Activated naive CD8-positive, alpha-beta T cell treated with anti-CD3 and anti-CD28 coated beads for 36 hours (primary cell): Measurements from ENCODE around the gene LHX6. TPM values are rescaled to one million over a fixed set of nuclear protein-coding genes. Genes with fewer than 3 reads are reported as not detected.

Source experiments
- DNase-seq: peaks from one replicate; pipeline ENCODE4 v3.0.0; 2021
- H3K27ac Mint-ChIP-seq: one replicate; pipeline ENCODE4 v1.8.0; 2022; ENCODE audit warnings: mild to moderate bottlenecking, moderate library complexity, mixed read lengths
- H3K27me3 Mint-ChIP-seq: one replicate; pipeline ENCODE4 v1.8.0; 2022; ENCODE audit warnings: mild to moderate bottlenecking, mixed read lengths
- H3K36me3 Mint-ChIP-seq: one replicate; pipeline ENCODE4 v1.8.0; 2021; ENCODE audit warnings: mild to moderate bottlenecking, mixed read lengths
- H3K4me1 Mint-ChIP-seq: one replicate; pipeline ENCODE4 v1.8.0; 2021; ENCODE audit warnings: mixed read lengths
- H3K4me3 Mint-ChIP-seq: one replicate; pipeline ENCODE4 v1.8.0; 2022; ENCODE audit warnings: mild to moderate bottlenecking, moderate library complexity, mixed read lengths
- H3K9me3 Mint-ChIP-seq: one replicate; pipeline ENCODE4 v1.8.0; 2022; ENCODE audit warnings: mixed read lengths
- total RNA-seq, 2 experiments: library from RNA; stranded (reverse); gene quantifications; one replicate each; pipeline ENCODE4 v1.2.3, GENCODE V29; 2021

LHX6 gene
- total RNA-seq, 2 experiments from 2014 or later = 0.12 to 0.16 TPM

DNA sequence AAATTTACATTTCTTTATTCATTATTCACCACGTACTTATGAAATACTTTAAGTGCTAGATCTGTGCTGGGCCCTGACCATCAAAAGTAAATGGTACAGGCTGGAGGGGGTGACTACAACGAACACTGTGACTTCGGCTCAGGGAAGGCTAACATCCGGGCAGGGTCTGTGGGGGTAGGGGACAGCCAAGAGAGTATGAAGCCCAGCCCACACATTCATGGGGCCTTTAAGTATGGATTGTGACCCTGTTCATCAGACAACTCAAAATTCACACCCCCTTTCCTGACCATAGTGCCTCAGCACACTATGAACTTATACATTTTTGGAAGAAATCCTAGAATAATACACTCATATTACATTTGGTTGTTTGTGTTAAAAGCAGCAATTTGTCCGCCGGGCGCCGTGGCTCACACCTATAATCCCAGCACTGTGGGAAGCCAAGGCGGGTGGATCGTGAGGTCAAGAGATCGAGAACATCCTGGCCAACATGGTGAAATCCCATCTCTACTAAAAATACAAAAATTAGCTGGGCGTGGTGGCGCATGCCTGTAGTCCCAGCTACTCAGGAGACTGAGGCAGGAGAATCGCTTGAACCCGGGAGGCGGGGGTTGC is 35.7 kb downstream of the LHX6 start:
- Mint-ChIP-seq H3K4me1 (no peaks in the 10 kb centered on the region), H3K36me3 (no peaks in the 10 kb centered on the region), H3K27me3 (no peaks in the 10 kb centered on the region), H3K4me3 (no peak overlapping the region), H3K9me3 (no peaks in the 10 kb centered on the region), H3K27ac (no peak overlapping the region)
- no peak for DNase-seq

DNA sequence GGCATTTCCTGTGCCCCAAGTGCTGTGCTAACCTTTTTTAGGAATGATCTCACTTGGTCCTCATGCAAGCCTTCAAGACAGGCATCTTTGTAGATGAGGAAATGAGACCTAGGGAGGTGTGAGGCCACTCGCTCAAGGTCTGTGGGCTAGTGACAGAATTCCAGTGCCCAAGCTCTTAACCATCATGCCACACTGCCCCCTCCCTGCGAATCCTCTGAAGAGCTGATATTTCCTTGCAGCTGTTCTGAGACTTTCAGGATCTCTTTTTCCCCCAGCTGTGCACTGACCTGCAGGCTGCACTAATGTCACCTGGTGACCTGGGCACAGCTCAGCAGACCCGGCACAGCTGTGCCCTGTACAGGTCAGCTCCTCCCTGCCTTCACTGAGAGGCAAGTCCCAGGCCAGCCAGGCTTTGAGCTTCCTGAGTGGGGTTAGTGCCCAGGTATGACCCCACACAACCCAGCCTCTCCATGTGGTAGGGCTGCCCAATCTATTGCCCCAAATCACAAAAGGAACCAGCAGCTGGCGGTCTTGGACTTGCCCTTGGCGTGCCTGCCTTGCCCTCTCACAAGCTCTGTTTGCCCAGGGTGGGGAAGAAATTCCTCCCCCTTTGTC is 36.4 kb downstream of the LHX6 start:
- Mint-ChIP-seq H3K9me3 (no peaks in the 10 kb centered on the region), H3K4me1 (no peaks in the 10 kb centered on the region), H3K36me3 (no peaks in the 10 kb centered on the region), H3K4me3 (no peak overlapping the region), H3K27me3 (no peaks in the 10 kb centered on the region), H3K27ac (no peak overlapping the region)
- no peak for DNase-seq

DNA sequence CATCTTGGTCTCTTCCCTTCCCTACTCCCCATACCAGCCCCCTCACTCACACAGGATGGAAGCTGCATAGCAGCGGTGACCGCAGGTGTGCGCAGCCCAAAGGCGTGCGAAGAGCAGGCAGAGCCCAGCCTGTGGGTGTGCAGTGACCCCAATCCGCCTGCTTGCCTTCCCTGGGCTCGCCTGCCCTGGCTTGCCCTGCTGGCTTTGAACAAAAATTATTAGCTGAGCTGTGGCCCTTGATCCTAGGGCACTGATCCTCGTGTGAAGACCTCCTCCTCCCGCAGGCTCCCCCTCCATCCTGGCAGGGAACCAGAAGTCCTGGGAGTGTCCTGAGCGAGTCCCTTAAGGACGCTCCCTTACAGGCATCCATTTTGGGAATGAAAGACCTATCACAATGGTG is 37.2 kb downstream of the LHX6 start:
- no peaks in the 10 kb centered on the region for H3K36me3 Mint-ChIP-seq
- DNase-seq = no peak
- no peak overlapping the region for H3K4me3 Mint-ChIP-seq
- H3K9me3 Mint-ChIP-seq = no peaks in the 10 kb centered on the region
- H3K27me3 Mint-ChIP-seq = no peaks in the 10 kb centered on the region
- H3K27ac Mint-ChIP-seq = no peak overlapping the region
- H3K4me1 Mint-ChIP-seq = no peaks in the 10 kb centered on the region

DNA sequence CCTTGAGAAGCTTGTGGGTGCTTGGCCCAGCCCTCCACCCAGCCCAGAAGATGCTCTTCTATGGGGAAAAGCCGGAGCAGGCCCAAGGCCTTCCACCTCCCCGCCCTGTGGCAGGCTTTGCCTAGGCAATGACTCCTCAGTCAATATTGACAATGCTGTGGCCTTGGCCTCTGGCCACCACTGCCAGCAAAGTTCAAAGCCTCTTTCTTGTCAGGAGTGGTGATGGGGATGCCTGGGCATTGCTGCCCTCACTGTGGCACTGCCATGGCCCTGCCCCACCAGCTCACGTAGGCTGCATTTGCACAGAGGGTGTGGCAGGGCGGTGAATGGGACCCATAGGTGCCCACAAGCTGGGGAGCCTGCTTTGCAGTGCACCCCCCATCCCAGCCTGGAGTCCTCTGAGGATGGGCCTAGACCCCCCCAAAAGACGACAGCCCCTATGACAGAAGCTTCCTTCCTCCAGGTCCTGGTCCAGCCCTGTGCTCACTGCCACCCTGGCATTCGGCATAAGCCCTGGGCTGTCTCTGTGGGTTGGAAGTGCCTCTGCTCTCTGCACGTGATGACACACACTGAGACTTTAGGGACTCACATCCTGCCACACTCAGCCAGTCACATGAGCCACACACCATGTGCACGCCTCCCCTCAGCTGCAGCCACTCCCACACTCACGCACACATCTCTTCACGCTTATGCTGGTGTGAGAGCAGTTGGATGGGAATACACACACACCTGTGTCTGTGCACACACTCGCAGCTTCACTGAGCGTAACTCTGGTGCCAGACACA is 38.0 kb downstream of the LHX6 start:
- H3K9me3 Mint-ChIP-seq = no peaks in the 10 kb centered on the region
- no peaks in the 10 kb centered on the region for H3K27me3 Mint-ChIP-seq
- no peaks in the 10 kb centered on the region for H3K36me3 Mint-ChIP-seq
- H3K4me3 Mint-ChIP-seq = no peak overlapping the region
- no peak overlapping the region for H3K27ac Mint-ChIP-seq
- no peaks in the 10 kb centered on the region for H3K4me1 Mint-ChIP-seq
- no peak for DNase-seq

DNA sequence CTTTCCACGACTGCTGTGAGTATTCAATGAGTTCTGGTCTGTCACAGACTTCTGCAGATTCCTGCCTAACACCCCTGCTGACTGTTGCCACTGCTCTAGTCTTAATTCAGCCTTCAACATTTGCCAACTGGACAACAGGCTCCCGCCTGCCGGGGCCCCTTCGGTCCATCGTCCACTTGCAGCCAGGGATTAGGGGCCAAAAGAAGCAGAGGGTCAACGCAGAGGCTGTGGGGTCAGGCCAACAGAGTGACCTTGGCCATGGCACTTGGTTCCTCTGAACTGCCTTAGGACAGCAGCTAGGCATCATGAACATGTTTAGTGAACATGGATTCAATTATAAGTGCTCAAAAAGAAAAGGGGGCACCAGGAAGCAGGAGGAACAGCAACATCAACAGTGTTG is 40.4 kb downstream of the LHX6 start:
- H3K4me1 Mint-ChIP-seq = no peaks in the 10 kb centered on the region
- H3K4me3 Mint-ChIP-seq = no peak overlapping the region
- no peak overlapping the region for H3K27ac Mint-ChIP-seq
- H3K36me3 Mint-ChIP-seq = no peaks in the 10 kb centered on the region
- DNase-seq = no peak
- H3K9me3 Mint-ChIP-seq = no peaks in the 10 kb centered on the region
- peaks cover under 1% of the 10 kb centered on the region for H3K27me3 Mint-ChIP-seq

DNA sequence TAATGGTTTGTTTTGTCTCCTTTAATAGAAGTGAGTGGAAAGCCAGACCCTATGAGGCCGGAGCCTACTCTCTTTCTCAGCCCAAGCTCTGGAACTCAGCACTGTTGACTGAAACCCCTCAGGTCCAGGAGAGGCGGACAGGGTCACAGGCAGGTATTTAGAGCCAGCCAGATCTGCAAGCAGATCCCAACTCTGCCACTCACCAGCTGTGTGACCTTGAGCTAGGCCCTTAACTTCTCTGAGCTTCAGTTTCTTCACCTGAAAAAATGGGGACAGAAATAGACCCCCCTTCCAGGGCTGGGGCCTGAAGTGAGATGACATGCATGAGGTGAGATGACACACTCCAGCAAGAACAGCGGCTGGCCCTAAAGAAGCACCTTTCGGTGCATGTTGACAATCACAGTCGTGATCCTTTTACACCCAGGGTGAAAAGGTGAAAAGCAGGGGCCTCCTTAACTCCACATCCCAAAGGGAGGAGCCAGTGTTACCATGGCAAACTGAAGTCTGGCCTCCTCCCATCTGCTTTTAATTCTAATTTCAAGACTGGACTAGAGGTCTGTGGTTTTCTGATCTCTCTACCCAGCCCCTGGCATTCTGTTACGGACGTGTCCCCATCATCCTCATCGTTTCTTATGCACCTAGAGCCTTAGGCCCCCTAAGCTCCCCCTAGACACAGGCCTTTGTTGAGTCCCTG is 41.8 kb downstream of the LHX6 start:
- H3K27ac Mint-ChIP-seq = no peak overlapping the region
- H3K4me3 Mint-ChIP-seq = no peak overlapping the region
- no peaks in the 10 kb centered on the region for H3K36me3 Mint-ChIP-seq
- H3K4me1 Mint-ChIP-seq = no peaks in the 10 kb centered on the region
- H3K27me3 Mint-ChIP-seq = peaks cover 10% of the 10 kb centered on the region
- no peak for DNase-seq
- no peaks in the 10 kb centered on the region for H3K9me3 Mint-ChIP-seq

DNA sequence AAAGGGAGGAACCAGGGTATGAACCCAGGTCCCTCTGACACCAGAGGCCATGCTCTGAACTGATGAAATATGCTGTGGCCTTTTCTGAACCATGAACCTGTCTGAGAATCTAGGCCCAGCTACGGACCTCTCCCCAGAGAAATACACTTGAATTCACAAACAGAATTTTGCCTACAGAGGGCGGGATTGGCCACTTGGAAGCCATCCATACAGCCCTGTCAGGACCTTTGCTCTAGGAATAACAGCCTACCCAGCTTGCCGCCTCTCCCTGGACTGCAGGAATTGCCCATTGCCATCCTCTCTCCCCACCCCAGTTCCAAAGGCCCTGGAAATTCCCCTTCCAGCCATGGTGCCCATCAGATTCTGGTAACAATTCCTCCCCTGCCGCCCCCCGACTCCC is 42.5 kb downstream of the LHX6 start:
- Mint-ChIP-seq H3K9me3 (no peaks in the 10 kb centered on the region), H3K36me3 (no peaks in the 10 kb centered on the region), H3K4me1 (no peaks in the 10 kb centered on the region), H3K27ac (no peak overlapping the region), H3K27me3 (peaks cover 11% of the 10 kb centered on the region), H3K4me3 (no peak overlapping the region)
- no peak for DNase-seq

DNA sequence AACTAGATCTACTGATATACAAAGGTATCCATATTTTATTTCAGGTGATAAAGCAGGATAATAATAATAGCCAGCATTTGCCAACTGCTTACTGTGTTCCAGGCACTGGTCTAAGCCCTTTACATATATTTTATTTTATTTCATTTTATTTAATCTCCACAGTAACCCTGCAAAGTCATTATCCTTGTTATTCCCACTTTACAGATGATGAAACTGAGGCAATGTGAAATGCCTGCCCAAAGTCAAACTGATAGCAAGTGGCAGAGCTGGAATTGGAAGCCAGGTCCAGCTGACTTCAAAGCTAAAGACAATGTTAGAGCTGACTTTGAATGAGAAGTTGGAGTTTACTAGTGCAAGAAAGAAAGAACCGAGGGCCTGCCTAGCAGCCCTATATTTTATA is 44.2 kb downstream of the LHX6 start:
- DNase-seq = no peak
- H3K27ac Mint-ChIP-seq = no peak overlapping the region
- no peak overlapping the region for H3K4me3 Mint-ChIP-seq
- H3K36me3 Mint-ChIP-seq = no peaks in the 10 kb centered on the region
- H3K27me3 Mint-ChIP-seq = peaks cover 11% of the 10 kb centered on the region
- no peaks in the 10 kb centered on the region for H3K4me1 Mint-ChIP-seq
- H3K9me3 Mint-ChIP-seq = no peaks in the 10 kb centered on the region

DNA sequence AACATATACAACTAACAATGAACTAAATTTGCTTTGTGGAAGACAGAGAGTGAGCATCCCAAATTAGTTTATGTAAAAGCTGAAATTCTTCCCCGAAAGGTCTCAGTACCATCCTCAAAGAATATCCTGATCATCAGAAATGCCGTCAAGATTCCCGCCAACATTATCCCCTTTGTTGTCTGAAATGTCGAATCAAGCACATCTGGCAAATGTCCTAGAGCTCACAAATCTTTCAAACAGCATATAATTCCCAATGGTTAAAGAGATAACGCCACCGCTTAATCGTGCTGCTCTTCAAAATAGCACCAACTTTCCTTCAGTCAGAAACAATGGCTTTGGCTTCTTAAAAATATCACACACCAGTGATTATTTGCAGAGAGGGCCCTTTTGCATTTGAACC is 45.3 kb downstream of the LHX6 start:
- Mint-ChIP-seq H3K36me3 (no peaks in the 10 kb centered on the region), H3K4me1 (no peaks in the 10 kb centered on the region), H3K27ac (no peak overlapping the region), H3K9me3 (no peaks in the 10 kb centered on the region), H3K27me3 (peaks cover 11% of the 10 kb centered on the region), H3K4me3 (no peak overlapping the region)
- no peak for DNase-seq

DNA sequence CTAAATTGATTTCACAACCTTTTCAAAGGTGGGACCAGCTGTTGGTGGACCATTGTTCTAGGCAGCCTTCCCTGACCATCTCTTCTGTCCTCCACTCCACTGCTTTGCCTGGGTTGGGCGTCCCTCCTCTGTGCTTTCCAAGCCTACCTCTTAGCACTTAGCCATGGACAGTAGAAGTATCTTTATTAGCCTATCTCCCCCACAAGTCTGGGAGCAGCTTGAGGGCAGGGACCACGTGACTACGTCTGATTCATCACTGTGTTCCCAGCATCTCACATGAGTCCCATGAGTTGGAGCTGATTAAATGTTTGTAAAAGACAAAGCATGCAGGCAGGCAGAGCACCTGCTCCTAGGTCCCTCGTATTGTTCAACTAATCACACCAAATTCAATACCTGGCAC is 48.1 kb downstream of the LHX6 start:
- H3K4me3 Mint-ChIP-seq = no peak overlapping the region
- H3K4me1 Mint-ChIP-seq = no peaks in the 10 kb centered on the region
- peaks cover 17% of the 10 kb centered on the region for H3K27me3 Mint-ChIP-seq
- H3K27ac Mint-ChIP-seq = no peak overlapping the region
- no peaks in the 10 kb centered on the region for H3K9me3 Mint-ChIP-seq
- no peaks in the 10 kb centered on the region for H3K36me3 Mint-ChIP-seq
- DNase-seq = no peak

DNA sequence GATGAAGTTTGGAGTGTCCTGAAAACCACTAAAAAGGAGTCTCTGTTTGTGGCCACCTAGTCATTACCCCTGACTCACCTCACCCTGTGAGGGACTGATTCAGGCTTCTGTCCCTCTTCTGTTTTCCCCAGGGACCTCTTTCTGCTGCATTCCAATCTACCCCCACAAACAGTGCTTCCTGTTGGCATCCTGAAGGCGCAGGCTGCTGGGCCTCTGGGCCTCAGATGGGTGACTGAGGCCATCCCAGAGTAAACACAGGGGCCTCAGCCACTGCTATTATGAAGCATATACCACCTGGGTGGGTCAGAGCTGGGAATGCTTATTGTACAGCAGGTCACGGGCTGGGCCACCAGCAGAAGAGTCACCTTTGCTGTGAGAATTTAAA is 49.1 kb downstream of the LHX6 start:
- Mint-ChIP-seq H3K9me3 (no peaks in the 10 kb centered on the region), H3K4me3 (no peak overlapping the region), H3K4me1 (no peaks in the 10 kb centered on the region), H3K36me3 (no peaks in the 10 kb centered on the region), H3K27me3 (peaks cover 21% of the 10 kb centered on the region), H3K27ac (no peak overlapping the region)
- DNase-seq = no peak

DNA sequence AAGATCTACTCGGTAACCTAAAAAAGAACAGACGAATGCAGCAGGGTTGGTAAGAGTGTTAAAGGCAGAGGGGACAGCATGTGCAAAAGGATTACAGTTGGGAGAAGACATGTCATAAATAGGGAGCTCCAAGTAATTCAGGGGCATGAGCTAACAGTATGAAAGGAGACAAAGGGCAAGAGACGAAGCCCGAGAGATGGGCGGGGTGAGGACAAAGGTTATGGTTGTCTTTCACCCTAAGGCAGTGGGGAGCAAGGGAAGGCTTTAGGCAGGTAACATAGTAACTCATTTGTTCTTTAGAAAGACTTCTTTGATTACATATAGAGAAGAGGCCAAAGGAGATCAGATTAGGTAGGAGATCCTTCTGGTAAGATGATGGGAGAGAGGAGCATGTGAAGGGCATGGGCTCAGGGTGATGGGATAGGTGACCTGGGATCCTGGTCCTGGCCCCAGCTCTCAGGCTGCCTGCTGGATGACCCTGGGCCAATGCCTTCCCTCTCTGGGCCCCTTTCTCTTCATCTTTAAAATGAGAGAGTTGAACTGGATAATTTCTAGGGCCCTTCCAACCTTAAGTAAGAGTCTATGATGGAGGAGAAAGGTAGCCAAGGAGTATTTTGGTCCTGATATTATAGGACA is 49.6 kb downstream of the LHX6 start:
- Mint-ChIP-seq H3K4me3 (no peak overlapping the region), H3K27ac (no peak overlapping the region), H3K27me3 (peaks cover 22% of the 10 kb centered on the region), H3K9me3 (no peaks in the 10 kb centered on the region), H3K36me3 (no peaks in the 10 kb centered on the region), H3K4me1 (no peaks in the 10 kb centered on the region)
- DNase-seq = no peak

DNA sequence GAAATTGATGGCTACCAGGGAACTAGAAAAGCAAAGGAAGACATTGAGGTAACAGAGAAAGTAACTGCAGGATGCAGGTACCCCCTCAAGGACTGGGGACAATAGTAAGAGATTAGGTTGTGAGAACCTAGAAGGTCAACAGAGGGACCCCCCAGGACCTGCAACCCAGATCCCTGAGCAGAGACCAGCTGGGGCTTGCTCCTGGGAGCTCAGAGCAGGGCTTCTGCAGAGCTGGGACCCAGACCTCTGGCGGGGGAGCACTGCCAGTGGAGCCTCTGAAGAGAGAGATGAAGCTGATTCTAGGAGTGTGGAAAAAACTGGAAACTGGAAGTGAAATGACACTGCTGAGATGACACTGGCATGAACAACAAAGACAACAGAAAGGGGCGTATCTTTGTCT is 51.8 kb downstream of the LHX6 start:
- Mint-ChIP-seq H3K27ac (no peak overlapping the region), H3K36me3 (no peaks in the 10 kb centered on the region), H3K4me3 (no peak overlapping the region), H3K9me3 (no peaks in the 10 kb centered on the region), H3K4me1 (no peaks in the 10 kb centered on the region), H3K27me3 (peaks cover 28% of the 10 kb centered on the region)
- DNase-seq = no peak

DNA sequence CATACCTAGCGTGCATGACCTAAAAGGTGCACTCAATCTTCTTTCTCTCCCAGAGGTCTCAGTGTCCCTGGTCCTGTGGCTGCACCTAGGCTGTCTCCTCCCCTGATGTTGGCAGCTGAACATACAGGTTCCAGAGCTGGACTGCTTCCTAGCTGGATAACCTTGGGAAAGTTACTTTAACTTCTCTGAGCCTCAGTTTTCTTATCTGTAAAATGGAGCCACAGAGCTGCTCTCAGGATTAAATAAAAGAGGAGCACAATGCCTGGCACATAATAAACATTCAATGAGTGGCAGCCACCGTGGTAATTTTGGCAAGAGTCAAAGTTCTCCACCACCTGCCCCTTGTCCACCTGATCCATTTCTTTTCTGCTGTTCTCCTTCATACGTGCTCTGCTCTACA is 55.1 kb downstream of the LHX6 start:
- Mint-ChIP-seq H3K9me3 (no peaks in the 10 kb centered on the region), H3K27ac (no peak overlapping the region), H3K36me3 (no peaks in the 10 kb centered on the region), H3K27me3 (peaks cover 34% of the 10 kb centered on the region), H3K4me3 (no peak overlapping the region), H3K4me1 (no peaks in the 10 kb centered on the region)
- DNase-seq = no peak

DNA sequence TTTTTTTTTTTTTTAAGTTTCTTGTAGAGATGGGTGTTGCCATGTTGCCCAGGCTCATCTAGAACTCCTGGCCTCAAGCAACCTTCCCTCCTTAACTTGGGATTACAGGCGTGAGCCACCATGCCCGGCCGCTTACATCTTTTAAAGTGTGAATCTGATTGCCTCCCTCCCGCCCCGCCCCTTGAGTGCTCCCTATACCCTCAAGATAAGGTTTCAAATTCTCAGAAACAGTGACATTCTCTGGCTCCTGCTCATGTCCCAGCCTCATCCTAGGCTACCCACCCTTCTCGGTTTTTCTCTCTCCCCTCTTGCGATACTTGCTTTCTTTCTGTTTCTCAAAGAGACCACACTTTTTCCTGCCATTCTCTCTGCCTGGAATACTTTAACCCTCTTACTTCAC is 56.6 kb downstream of the LHX6 start:
- H3K27me3 Mint-ChIP-seq = peaks cover 34% of the 10 kb centered on the region
- H3K9me3 Mint-ChIP-seq = no peaks in the 10 kb centered on the region
- H3K4me1 Mint-ChIP-seq = no peaks in the 10 kb centered on the region
- no peak for DNase-seq
- no peaks in the 10 kb centered on the region for H3K36me3 Mint-ChIP-seq
- H3K4me3 Mint-ChIP-seq = no peak overlapping the region
- no peak overlapping the region for H3K27ac Mint-ChIP-seq
